ENCODE measurements around the gene MMP21.

Gene MMP21

GRCh38 chr10:125775491-125776106 lies at the start of gene MMP21:
TSS of gene MMP21 (minus strand) at chr10:125775821. CDS start at chr10:125775821, 0 bp downstream.
- no peak for DNase-seq (ENCODE audit: low spot score)

GRCh38 chr10:125824736-125825135 lies 49.1 kb upstream of the MMP21 start:
- no peak for DNase-seq (ENCODE audit: low spot score)

GRCh38 chr10:125823663-125824251 lies 48.1 kb upstream of the MMP21 start:
- no peak for DNase-seq (ENCODE audit: low spot score)

- DNase-seq (ENCODE audit: low spot score), result peak; percentile 90
Measured at GRCh38 chr10:125822878-125823662, 47.4 kb upstream of the MMP21 start, which contains the start of the genes BCCIP and UROS. TSS of gene BCCIP (plus strand) at chr10:125823546. CDS start at chr10:125823558, 12 bp downstream. TSS of gene UROS (minus strand) at chr10:125823258. CDS start at chr10:125816499, 6,759 bp downstream.

- no peak for DNase-seq (ENCODE audit: low spot score)
Measured at GRCh38 chr10:125820701-125821100, 45.1 kb upstream of the MMP21 start.

GRCh38 chr10:125817337-125817946 lies 41.8 kb upstream of the MMP21 start:
- DNase-seq (ENCODE audit: low spot score), result no peak

- DNase-seq (ENCODE audit: low spot score), result no peak
Measured at GRCh38 chr10:125816548-125816947, 40.9 kb upstream of the MMP21 start.

GRCh38 chr10:125815764-125816163 lies 40.1 kb upstream of the MMP21 start:
- no peak for DNase-seq (ENCODE audit: low spot score)

- DNase-seq (ENCODE audit: low spot score), result no peak
Measured at GRCh38 chr10:125812128-125812750, 36.6 kb upstream of the MMP21 start.

- DNase-seq (ENCODE audit: low spot score), result no peak
Measured at GRCh38 chr10:125811251-125811650, 35.6 kb upstream of the MMP21 start.

GRCh38 chr10:125808047-125808446 lies 32.4 kb upstream of the MMP21 start:
- DNase-seq (ENCODE audit: low spot score), result no peak

- DNase-seq (ENCODE audit: low spot score), result no peak
Measured at GRCh38 chr10:125802739-125803138, 27.1 kb upstream of the MMP21 start.

- DNase-seq (ENCODE audit: low spot score), result no peak
Measured at GRCh38 chr10:125802131-125802530, 26.5 kb upstream of the MMP21 start.

GRCh38 chr10:125801574-125801973 lies 26.0 kb upstream of the MMP21 start:
- DNase-seq (ENCODE audit: low spot score), result no peak

- DNase-seq (ENCODE audit: low spot score), result no peak
Measured at GRCh38 chr10:125799451-125800182, 24.0 kb upstream of the MMP21 start.

GRCh38 chr10:125797994-125798662 lies 22.5 kb upstream of the MMP21 start:
- no peak for DNase-seq (ENCODE audit: low spot score)

- no peak for DNase-seq (ENCODE audit: low spot score)
Measured at GRCh38 chr10:125797424-125797823, 21.8 kb upstream of the MMP21 start.

- no peak for DNase-seq (ENCODE audit: low spot score)
Measured at GRCh38 chr10:125795637-125796190, 20.1 kb upstream of the MMP21 start.

- DNase-seq (ENCODE audit: low spot score), result no peak
Measured at GRCh38 chr10:125795128-125795527, 19.5 kb upstream of the MMP21 start.
